NCI-H2227 (cell line): Measurements from ENCODE around the gene ATP6V0A4.
"Not testable (repeated sequence)": the region's sequence is repeated elsewhere in the genome, so short reads cannot be mapped to it uniquely, and the experiment has no call there.

Source experiments
- DNase-seq: peaks from one replicate; lab custom pipeline; 2025; ENCODE audit not compliant: unreplicated experiment; lab: John Stamatoyannopoulos, UW

Gene ATP6V0A4

GRCh38 chr7:138797715-138798320, at the start of gene ATP6V0A4, which contains the start of gene TMEM213:
ATP6V0A4 (minus strand) TSS chr7:138798196; CDS start chr7:138771247, 26,949 bp downstream.
TMEM213 (plus strand) TSS chr7:138797994; CDS start chr7:138798105, 111 bp downstream.
- no peak for DNase-seq

DNA sequence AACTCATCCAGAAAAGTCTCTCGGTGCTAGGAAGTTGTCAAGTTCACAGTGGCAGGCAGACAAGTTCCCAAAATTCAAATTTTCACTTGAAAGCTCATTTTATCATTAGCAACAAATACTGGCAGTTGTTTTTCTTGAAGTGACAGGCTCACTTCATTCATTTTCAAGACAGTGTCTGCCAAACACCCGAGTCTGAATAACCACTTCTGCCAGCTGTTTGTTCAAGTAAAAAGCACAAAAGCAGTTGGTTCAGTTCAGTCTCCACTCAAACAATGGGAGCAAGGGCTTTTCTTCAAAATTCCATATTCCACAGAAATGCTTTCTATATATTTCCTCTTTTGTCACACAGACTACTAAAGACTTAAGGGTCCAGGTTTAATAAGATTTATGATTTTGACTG, 47.7 kb upstream of the ATP6V0A4 start:
- DNase-seq: no peak

DNA sequence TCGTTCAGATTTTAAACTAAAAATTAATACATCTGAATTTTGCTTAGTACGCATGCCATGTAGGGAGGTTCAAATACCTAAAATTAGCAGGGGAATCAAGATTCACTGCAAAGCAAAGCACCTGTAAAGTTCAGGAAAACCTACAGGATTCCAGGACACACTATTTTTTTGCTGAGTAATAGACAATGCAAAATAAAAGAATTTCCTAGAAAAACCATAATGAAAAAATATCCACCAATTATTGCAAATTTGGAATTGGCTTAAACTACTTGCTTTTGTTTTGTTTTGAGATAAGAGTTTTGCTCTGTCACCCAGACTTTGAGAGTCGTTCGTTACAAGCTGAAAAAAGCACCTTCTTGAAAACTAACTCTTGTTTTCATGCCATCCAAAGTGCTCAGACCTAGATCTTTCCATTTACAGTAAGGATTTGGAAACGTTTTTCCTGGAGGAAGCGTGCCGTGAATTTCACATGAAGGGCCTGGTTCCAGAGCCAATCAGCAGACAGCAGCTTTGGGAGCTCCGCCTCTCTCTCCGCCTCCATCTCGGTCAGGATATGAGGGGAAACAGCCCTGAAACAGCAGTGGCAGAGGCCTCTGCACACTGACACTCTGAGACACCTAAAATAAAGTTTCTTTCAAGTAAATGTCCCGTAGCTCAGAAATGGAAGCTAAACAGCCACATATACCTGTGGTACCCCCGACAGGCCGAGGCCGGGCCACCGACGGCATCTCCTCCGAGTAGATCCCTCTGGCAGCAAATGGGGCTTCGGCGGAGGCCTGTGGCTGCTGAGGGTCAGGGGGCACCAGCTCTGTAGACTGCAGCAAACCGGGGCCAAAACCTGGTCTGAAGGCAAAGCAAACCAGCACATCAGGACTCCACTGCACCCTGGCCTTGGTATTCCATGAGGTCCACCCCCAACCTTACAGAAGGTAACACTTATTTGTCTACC, 45.9 kb upstream of the ATP6V0A4 start:
- no peak for DNase-seq

DNA sequence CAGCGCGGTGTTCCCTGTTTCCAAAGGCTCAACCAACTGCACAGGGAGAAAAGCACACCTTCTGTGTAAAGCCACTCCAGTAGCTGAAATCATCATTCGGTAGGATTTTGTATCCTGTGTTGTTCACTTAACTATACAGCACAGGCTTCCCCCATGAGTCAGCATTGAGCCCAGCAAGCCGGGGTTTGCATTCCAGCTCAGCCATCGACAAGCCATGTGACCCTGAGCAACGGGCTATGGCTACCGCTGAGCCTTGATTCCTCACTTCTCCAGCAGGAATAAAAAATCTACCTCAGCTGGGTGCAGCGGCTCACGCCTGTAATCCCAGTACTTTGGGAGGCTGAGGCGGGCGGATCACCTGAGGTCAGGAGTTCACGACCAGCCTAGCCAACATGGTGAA, 44.1 kb upstream of the ATP6V0A4 start:
- DNase-seq: no peak

- DNase-seq: no peak
These were observed 40.2 kb upstream of the ATP6V0A4 start for GRCh38 chr7:138838166-138838565.

DNA sequence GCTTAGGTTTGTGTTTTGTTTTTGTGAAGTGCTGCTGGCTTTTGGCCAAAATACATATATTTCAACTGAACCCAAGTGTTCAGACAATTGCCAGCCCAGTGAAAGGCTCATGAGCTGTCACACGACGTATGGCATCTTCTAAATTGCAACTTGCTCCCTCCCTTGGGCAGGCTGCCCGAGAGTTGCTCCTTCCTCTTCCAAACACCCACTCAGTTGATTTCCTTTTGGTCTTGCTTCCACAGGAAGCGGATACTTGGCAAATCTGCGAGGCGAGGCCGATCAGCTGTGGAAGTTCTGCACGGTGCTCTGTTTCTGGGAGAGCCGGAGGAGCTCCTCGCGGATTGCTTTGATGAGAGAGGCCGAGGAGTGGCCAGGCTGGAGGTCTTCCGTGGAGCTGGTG, 39.6 kb upstream of the ATP6V0A4 start:
- DNase-seq: no peak

- no peak for DNase-seq
These were observed 37.1 kb upstream of the ATP6V0A4 start for GRCh38 chr7:138835087-138835486.

- DNase-seq: no peak
These were observed 36.6 kb upstream of the ATP6V0A4 start for GRCh38 chr7:138834583-138834982.

DNA sequence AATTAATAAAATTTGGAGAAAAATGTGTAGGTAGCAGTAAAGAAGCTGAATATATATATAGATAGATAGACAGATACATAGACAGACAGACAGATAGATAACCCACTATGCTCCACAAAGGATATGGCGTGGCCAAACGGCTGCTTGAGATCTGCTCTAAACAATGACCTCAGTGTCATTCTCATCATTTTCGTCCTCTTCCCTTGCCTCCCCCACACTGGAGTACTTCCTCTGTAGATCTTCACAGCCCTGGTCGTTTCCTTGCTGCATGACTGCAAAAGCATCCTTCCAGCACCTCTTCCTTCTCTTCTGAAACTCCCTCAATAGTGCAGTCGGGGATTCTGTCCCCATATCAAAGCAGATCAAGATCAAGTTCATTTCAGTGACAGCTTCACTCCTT, 35.6 kb upstream of the ATP6V0A4 start:
- no peak for DNase-seq

- DNase-seq: no peak
These were observed 35.0 kb upstream of the ATP6V0A4 start for GRCh38 chr7:138832966-138833365.

DNA sequence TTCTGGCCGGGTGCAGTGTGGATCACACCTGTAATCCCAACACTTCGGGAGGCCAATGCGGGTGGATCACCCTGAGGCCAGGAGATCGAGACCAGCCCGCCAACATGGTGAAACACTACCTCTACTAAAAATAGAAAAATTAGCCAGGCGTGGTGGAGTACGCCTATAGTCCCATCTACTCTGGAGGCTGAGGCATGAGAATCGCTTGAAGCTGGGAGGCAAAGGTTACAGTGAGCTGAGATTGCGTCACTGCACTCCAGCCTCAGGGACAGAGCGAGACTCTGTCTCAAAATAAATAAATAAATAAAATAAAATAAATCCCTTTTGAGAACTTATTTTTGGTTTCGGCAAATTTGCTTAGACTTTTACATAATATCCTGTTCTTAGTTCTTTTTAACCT, 31.3 kb upstream of the ATP6V0A4 start:
- no peak for DNase-seq

DNA sequence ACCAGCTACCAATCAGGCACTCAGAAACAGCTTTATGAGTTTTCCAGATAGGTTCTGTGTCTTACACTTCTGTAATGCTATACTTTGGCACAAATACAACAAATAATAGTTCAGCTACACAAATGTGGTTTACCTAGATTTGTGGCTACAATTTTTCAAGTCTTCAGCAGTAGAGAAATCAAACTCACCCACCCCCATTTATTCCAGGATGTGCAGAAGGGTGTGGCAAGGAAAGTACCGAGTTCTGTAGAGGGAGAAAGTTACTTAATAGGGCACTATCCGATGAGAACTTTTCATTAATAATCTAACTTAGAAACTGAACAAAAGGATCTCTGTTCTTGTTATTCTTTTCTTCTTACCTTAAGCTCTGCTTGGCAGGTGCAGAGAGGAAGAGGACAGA, 30.3 kb upstream of the ATP6V0A4 start:
- DNase-seq: no peak

- DNase-seq: no peak
These were observed 27.2 kb upstream of the ATP6V0A4 start for GRCh38 chr7:138825049-138825721.

- DNase-seq: no peak
These were observed 25.0 kb upstream of the ATP6V0A4 start for GRCh38 chr7:138822867-138823535.

DNA sequence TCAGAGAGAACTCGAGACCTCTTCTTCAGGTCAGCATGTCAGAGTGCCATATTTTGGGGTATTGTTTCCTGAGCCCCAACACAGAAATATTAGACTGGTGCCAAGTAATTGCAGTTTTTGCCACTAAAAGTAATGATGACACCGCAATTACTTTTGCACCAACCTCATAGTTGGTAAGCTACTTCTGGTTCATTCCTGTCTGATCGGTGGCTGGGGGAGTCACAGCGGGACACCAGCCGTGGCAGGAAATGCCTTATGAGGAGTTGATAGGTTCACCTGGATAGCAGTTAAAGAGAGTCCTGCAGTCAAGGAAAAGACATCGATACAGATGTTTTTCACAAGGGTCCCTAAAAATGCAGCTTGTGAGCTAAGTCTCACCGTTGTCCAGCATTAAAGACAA, 23.9 kb upstream of the ATP6V0A4 start:
- DNase-seq: no peak

GRCh38 chr7:138819625-138820024, 21.6 kb upstream of the ATP6V0A4 start:
- DNase-seq: no peak

DNA sequence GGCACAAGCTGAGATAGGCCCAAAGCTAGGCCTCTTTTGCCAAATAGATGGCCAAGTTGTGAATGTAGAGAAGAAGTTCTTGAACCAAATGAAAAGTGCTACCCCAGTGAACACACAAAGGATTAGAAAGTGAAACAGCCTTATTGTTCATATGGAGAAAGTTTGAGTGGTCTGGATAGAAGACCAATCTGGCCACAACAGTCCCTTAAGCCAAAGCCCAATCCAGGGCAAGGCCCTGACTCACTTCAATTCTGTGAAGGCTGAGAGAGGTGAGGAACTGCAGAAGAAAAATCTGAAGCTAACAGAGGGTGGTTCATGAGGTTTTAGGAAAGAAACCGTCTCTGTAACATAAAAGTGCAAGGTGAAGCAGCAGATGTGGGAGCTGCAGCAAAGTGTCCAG, 18.7 kb upstream of the ATP6V0A4 start:
- no peak for DNase-seq

DNA sequence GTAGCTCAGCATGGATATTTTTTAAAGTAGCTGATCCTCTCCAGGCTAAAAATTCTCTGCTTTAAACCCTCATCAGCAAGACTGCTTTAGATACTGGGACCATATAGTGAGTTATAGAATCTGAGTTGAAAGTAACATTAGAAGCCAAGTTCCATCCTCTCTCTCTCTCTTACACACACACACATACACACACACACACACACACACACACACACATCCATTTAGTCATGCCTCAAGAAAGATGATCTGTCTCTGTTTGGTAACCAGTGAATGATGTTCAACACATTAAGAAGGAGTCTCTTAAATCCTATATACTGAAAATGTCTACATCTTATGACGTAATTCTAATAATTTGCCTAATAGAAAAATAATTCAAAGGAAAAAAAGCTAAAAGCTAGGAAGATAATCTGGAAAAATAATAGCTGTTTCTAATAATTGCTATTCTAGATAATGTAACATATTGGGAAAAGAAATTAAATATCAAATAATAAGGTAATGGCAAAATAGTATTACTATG, 16.9 kb upstream of the ATP6V0A4 start:
- DNase-seq: no peak

GRCh38 chr7:138813945-138814344, 15.9 kb upstream of the ATP6V0A4 start:
- no peak for DNase-seq

DNA sequence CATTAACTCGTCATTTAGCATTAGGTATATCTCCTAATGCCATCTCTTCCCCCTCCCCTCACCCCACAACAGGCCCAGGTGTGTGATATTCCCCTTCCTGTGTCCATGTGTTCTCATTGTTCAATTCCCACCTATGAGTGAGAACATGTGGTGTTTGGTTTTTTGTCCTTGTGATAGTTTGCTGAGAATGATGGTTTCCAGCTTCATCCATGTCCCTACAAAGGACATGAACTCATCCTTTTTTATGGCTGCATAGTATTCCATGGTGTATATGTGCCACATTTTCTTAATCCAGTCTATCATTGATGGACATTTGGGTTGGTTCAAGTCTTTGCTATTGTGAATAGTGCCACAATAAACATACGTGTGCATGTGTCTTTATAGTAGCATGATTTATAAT, 13.3 kb upstream of the ATP6V0A4 start:
- not testable (repeated sequence) for DNase-seq

DNA sequence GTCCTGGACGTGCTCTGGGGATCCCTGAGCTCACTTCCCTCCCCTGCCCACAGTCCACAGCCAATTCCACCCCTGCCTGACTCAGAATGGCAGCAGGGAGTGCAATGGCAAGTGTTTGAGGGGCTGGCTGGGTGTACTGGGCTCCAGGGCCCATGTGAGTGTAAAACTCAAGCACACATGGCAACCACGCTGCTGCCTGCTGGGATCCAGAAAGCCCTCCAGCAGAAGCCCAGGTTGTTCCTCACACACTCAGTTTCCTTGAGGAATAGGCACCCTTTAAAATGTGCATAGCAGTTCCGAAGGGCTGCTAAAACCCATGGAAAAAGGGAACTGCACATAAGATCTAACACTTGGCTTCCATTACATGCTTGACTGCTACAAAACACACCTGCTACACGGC, 11.3 kb upstream of the ATP6V0A4 start:
- DNase-seq: no peak
